ENCODE measurements around the gene SLC25A21. TPM values are rescaled to one million over a fixed set of nuclear protein-coding genes. Genes with fewer than 3 reads are reported as not detected.

Gene SLC25A21
- polyA plus RNA-seq, 2 donors, result 0.53 to 0.74 TPM

DNA sequence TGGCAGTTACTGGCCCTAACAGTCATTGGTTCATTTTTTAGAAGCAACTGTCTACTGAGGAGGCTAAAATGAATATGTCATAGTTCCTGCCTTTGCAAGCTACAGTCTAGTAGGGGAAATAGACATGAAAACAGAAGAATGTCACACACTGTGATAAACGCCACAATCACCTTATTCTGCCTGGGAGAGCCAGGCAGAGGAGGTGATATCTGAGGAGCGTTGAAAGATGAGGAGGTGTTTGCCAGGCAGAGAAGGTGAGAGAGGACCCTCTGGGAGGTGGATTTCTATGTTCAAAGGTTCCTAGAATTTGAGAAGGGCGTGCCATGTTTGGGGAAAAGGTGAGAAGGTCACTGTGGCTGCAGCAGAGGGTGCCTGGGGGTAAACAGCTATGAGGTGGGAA, 325.0 kb downstream of the SLC25A21 start:
- Histone ChIP-seq H3K9me3 (ENCODE audit: control insufficient read depth in 2 of 2, insufficient read depth in 1 of 2, low read depth in 1 of 2, low read length in 1 of 2) (no peaks in the 10 kb centered on the region), H3K27ac (ENCODE audit: low read depth in 2 of 2, low read length in 1 of 2) (no peak overlapping the region), H3K36me3 (ENCODE audit: control insufficient read depth in 2 of 2, insufficient read depth in 2 of 2, low read length in 1 of 2) (no peaks in the 10 kb centered on the region), H3K27me3 (ENCODE audit: control insufficient read depth in 1 of 2, insufficient read depth in 2 of 2, low read length in 2 of 2) (no peaks in the 10 kb centered on the region), H3K4me3 (ENCODE audit: low read depth in 1 of 2, low read length in 2 of 2) (no peak overlapping the region), H3K4me1 (ENCODE audit: control insufficient read depth in 2 of 2, insufficient read depth in 2 of 2, low read length in 1 of 2) (peaks cover 0 to 5% of the 10 kb centered on the region in 2 donors)
- WGBS, 2 donors, result 73 to 82% methylated on average over 3 of the region's 3 CpGs

DNA sequence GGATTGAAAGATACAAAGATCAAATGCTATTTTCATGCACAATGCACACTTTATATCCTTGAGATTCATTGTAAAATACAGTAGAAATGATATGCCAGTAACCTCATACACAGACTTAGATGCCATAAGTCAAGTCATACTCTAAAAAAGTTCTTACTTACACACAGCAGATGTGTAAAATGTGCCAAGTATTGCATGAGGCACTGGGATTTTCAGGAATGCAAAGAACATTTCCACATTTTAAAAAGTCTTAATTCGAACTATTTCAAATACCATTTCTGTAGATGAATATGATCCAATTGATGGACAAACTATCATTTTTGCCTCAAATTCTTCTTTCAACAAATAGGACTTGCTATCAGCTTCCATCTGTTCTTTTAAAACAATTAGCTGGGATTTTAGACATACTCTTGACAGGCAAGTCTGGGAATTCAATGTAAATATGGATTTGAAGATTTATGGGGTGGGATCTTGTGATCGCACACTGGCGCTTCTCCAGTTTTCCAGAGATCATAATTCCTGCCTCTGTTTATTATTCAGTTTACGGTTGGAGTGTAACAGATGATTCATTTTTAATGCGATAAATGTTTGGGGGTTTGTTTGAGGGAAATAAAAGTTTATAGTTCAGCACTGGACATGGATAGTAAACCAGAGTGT, 326.9 kb downstream of the SLC25A21 start:
- peaks cover 0 to 5% of the 10 kb centered on the region in 2 donors for H3K4me1 ChIP-seq (ENCODE audit: control insufficient read depth in 2 of 2, insufficient read depth in 2 of 2, low read length in 1 of 2)
- no peaks in the 10 kb centered on the region for H3K9me3 ChIP-seq (ENCODE audit: control insufficient read depth in 2 of 2, insufficient read depth in 1 of 2, low read depth in 1 of 2, low read length in 1 of 2)
- H3K36me3 ChIP-seq (ENCODE audit: control insufficient read depth in 2 of 2, insufficient read depth in 2 of 2, low read length in 1 of 2), result no peaks in the 10 kb centered on the region
- 66 to 76% methylated on average over 5 of the region's 5 CpGs for WGBS, 2 donors
- H3K27ac ChIP-seq (ENCODE audit: low read depth in 2 of 2, low read length in 1 of 2), result no peak overlapping the region
- no peaks in the 10 kb centered on the region for H3K27me3 ChIP-seq (ENCODE audit: control insufficient read depth in 1 of 2, insufficient read depth in 2 of 2, low read length in 2 of 2)
- H3K4me3 ChIP-seq (ENCODE audit: low read depth in 1 of 2, low read length in 2 of 2), result no peak overlapping the region

DNA sequence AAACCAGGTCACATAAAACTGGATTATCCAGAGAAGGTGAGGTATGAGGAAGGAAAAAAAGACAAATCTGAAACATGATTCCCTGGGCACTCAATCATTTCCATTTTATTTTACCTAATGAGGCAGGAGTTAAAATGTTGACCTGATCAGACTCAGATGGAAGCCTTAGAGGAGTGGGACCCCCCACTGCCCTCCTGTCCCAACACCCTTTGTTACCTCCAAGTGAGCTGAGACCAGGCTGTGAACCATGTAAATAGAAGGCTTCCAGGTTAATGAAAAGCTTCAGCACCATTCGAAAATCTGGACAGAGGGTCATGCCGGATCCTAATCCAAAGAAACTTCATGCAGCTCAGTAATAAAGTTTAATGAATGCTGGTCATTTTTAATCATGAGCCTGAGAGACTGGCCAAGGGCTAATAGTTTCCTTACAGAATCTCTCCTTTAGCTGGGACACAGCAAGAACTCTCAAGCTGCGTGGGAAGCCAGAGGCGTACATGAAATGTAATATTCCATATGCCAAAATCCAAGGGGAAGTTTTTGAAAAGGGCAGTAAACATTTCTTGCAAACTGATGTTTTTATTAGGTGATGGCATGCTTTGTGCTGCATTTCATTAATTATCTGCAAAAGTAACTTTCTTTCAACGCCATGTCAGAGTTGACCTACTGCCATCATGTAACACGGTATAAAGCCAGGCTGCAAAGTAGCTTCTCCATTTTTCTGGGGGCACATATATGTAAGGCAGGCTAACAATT, 327.8 kb downstream of the SLC25A21 start:
- H3K27me3 ChIP-seq (ENCODE audit: control insufficient read depth in 1 of 2, insufficient read depth in 2 of 2, low read length in 2 of 2), result no peaks in the 10 kb centered on the region
- no peaks in the 10 kb centered on the region for H3K36me3 ChIP-seq (ENCODE audit: control insufficient read depth in 2 of 2, insufficient read depth in 2 of 2, low read length in 1 of 2)
- H3K4me1 ChIP-seq (ENCODE audit: control insufficient read depth in 2 of 2, insufficient read depth in 2 of 2, low read length in 1 of 2), result peaks cover 0 to 5% of the 10 kb centered on the region in 2 donors
- 66 to 73% methylated on average over 6 of the region's 6 CpGs for WGBS, 2 donors
- no peak overlapping the region for H3K4me3 ChIP-seq (ENCODE audit: low read depth in 1 of 2, low read length in 2 of 2)
- no peak overlapping the region for H3K27ac ChIP-seq (ENCODE audit: low read depth in 2 of 2, low read length in 1 of 2)
- no peaks in the 10 kb centered on the region for H3K9me3 ChIP-seq (ENCODE audit: control insufficient read depth in 2 of 2, insufficient read depth in 1 of 2, low read depth in 1 of 2, low read length in 1 of 2)

DNA sequence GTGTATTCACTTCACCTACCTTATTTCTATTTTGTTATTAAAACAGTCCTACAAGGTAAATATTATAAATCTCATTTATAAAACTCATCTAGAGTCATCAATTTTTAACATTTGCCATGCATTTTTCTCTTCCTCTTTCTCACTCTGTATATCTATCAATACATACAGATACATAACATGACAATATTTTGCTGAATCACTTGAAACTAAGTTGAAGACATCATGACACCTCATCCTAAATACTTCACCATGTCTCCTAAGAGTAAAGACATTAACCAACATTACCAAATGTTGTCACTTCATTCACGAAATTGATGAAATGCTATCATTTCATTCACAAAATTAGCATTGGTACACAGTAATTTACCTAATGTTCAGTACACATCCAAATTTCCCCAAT, 329.0 kb downstream of the SLC25A21 start:
- H3K36me3 ChIP-seq (ENCODE audit: control insufficient read depth in 2 of 2, insufficient read depth in 2 of 2, low read length in 1 of 2), result no peaks in the 10 kb centered on the region
- no peak overlapping the region for H3K4me3 ChIP-seq (ENCODE audit: low read depth in 1 of 2, low read length in 2 of 2)
- no peak overlapping the region for H3K27ac ChIP-seq (ENCODE audit: low read depth in 2 of 2, low read length in 1 of 2)
- H3K9me3 ChIP-seq (ENCODE audit: control insufficient read depth in 2 of 2, insufficient read depth in 1 of 2, low read depth in 1 of 2, low read length in 1 of 2), result no peaks in the 10 kb centered on the region
- peaks cover 0 to 5% of the 10 kb centered on the region in 2 donors for H3K4me1 ChIP-seq (ENCODE audit: control insufficient read depth in 2 of 2, insufficient read depth in 2 of 2, low read length in 1 of 2)
- WGBS, 2 donors, result 73 to 84% methylated on average over 1 of the region's 1 CpG
- H3K27me3 ChIP-seq (ENCODE audit: control insufficient read depth in 1 of 2, insufficient read depth in 2 of 2, low read length in 2 of 2), result no peaks in the 10 kb centered on the region

DNA sequence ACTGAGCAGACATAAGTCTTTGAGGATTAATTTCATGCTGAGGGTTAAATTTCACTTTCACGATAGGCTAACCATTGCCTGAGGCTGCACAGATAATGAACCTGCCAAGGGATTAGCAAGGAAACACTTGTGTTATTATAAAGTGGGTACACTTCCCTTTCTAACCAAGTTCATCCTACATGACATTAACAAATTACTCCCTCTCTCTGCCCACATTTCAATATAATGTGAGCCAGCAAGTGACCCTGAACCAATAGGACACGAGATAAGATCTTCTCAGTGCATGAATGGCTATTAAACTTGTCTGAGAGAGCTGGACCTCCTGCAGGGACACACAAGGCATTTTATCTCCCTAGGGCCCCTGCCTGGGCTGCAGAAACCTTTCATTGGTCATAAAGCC, 337.3 kb downstream of the SLC25A21 start:
- Histone ChIP-seq H3K27ac (ENCODE audit: low read depth in 2 of 2, low read length in 1 of 2) (no peak overlapping the region), H3K4me1 (ENCODE audit: control insufficient read depth in 2 of 2, insufficient read depth in 2 of 2, low read length in 1 of 2) (no peaks in the 10 kb centered on the region), H3K27me3 (ENCODE audit: control insufficient read depth in 1 of 2, insufficient read depth in 2 of 2, low read length in 2 of 2) (no peaks in the 10 kb centered on the region), H3K36me3 (ENCODE audit: control insufficient read depth in 2 of 2, insufficient read depth in 2 of 2, low read length in 1 of 2) (no peaks in the 10 kb centered on the region), H3K4me3 (ENCODE audit: low read depth in 1 of 2, low read length in 2 of 2) (no peak overlapping the region), H3K9me3 (ENCODE audit: control insufficient read depth in 2 of 2, insufficient read depth in 1 of 2, low read depth in 1 of 2, low read length in 1 of 2) (no peaks in the 10 kb centered on the region)
- WGBS, 2 donors, result 23 to 25% methylated on average over 2 of the region's 2 CpGs

DNA sequence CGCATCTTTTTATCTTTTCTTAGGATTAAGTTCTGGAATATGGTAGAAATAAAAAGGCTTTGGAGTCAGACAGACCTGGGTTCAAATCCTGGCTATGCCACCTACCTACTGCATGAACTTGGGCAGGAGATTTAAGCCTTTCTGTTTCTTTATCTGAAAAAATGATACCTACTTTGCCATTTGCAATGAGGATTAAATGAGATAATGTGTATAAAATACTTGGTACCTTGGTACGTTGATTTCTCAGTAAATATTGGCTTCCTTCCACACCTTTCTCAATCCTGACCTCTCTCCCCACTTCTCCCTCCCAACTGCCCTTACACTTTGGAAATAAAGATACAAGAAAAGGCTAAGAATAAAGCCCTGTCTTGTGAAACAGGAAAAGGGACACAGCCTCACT, 338.1 kb downstream of the SLC25A21 start:
- Histone ChIP-seq H3K27me3 (ENCODE audit: control insufficient read depth in 1 of 2, insufficient read depth in 2 of 2, low read length in 2 of 2) (no peaks in the 10 kb centered on the region), H3K27ac (ENCODE audit: low read depth in 2 of 2, low read length in 1 of 2) (no peak overlapping the region), H3K4me1 (ENCODE audit: control insufficient read depth in 2 of 2, insufficient read depth in 2 of 2, low read length in 1 of 2) (no peaks in the 10 kb centered on the region), H3K9me3 (ENCODE audit: control insufficient read depth in 2 of 2, insufficient read depth in 1 of 2, low read depth in 1 of 2, low read length in 1 of 2) (no peaks in the 10 kb centered on the region), H3K36me3 (ENCODE audit: control insufficient read depth in 2 of 2, insufficient read depth in 2 of 2, low read length in 1 of 2) (no peaks in the 10 kb centered on the region), H3K4me3 (ENCODE audit: low read depth in 1 of 2, low read length in 2 of 2) (no peak overlapping the region)
- 69 to 71% methylated on average over 2 of the region's 2 CpGs for WGBS, 2 donors

DNA sequence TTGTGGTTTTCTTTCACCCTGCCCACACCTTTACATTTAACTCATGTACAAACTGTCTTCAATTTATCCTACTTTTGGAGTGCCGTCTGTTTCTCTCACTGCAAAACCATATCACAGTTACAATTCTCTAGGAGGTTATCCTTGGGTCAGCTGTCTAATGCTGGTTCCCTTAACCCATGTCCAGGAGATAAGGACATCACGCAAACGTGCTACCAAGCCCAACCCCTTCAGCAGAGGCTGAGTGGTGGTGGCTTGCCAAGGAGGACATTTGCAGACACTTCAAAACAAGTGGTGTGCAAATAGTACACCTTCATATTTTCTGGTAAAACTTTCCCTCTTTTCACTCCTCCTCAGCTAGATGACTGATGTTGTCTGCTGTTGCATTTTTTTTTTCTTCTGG, 342.9 kb downstream of the SLC25A21 start:
- Histone ChIP-seq H3K4me1 (ENCODE audit: control insufficient read depth in 2 of 2, insufficient read depth in 2 of 2, low read length in 1 of 2) (no peaks in the 10 kb centered on the region), H3K36me3 (ENCODE audit: control insufficient read depth in 2 of 2, insufficient read depth in 2 of 2, low read length in 1 of 2) (no peaks in the 10 kb centered on the region), H3K9me3 (ENCODE audit: control insufficient read depth in 2 of 2, insufficient read depth in 1 of 2, low read depth in 1 of 2, low read length in 1 of 2) (no peaks in the 10 kb centered on the region), H3K27me3 (ENCODE audit: control insufficient read depth in 1 of 2, insufficient read depth in 2 of 2, low read length in 2 of 2) (no peaks in the 10 kb centered on the region), H3K4me3 (ENCODE audit: low read depth in 1 of 2, low read length in 2 of 2) (no peak overlapping the region), H3K27ac (ENCODE audit: low read depth in 2 of 2, low read length in 1 of 2) (no peak overlapping the region)
- WGBS, 2 donors, result 72 to 73% methylated on average over 3 of the region's 3 CpGs

DNA sequence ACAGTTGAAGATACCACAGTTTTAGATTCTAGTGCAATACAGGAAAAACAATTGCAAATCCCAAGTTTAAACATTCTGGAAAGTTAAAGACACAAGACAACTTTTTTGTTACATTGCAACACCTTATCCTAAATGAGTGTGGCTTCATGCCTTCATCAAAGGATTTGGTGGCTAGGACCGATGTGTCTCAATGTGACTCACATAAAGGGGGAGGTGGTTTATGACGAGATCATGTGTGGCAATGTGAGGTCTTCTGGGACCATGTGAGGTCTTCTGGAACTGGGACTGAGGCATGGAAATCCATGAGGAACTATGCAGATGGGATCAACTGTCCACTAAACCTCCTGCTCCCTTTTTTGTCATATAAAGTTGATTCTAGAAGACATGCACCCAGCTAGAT, 344.5 kb downstream of the SLC25A21 start:
- 0 to 25% methylated on average over 2 of the region's 2 CpGs for WGBS, 2 donors
- H3K27ac ChIP-seq (ENCODE audit: low read depth in 2 of 2, low read length in 1 of 2), result no peak overlapping the region

DNA sequence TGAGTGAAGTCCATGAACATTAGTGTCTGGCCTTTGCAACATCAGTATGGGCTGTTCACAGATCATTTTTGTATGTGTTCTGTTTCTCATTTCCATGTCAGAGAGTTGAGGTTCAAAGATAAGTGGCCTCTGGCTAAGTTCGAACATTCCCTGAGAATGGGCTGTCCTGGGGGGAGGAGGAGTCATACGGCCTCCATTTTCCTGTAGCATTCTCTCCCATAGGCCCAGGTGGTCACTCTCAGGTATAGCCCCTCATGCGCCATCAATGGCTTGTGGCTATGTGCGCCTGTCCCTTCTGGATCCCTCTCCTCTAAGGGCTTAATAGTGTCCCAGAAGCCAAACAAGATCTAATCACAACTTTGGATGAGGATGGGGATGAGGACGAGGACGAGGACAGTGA, 345.8 kb downstream of the SLC25A21 start:
- no peak overlapping the region for H3K27ac ChIP-seq (ENCODE audit: low read depth in 2 of 2, low read length in 1 of 2)

More for the DNA sequence above, 344.5 kb downstream of the SLC25A21 start:
- H3K36me3 ChIP-seq (ENCODE audit: control insufficient read depth in 2 of 2, insufficient read depth in 2 of 2, low read length in 1 of 2), result no peaks in the 10 kb centered on the region
- H3K27me3 ChIP-seq (ENCODE audit: control insufficient read depth in 1 of 2, insufficient read depth in 2 of 2, low read length in 2 of 2), result no peaks in the 10 kb centered on the region
- no peaks in the 10 kb centered on the region for H3K4me1 ChIP-seq (ENCODE audit: control insufficient read depth in 2 of 2, insufficient read depth in 2 of 2, low read length in 1 of 2)
- H3K9me3 ChIP-seq (ENCODE audit: control insufficient read depth in 2 of 2, insufficient read depth in 1 of 2, low read depth in 1 of 2, low read length in 1 of 2), result no peaks in the 10 kb centered on the region
- H3K4me3 ChIP-seq (ENCODE audit: low read depth in 1 of 2, low read length in 2 of 2), result no peak overlapping the region

DNA sequence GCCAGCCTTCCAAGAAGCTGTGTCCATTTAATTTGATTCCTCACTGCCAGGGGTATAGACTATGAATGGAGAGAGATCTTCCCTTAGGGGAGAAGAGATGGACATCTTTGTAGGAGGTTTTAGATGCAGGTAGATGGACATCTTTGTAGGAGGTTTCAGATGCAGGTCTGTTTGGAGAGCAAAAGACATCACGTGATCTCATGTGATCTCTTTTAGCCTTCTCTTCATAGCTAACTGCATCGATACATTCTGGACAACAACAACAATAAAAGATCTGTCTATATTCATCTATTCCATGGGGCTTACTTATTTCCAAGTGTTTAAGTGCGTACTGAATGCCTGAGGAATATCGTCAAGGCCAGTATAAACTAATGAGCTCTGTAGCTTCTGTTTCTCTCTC, 347.6 kb downstream of the SLC25A21 start:
- Histone ChIP-seq H3K4me1 (ENCODE audit: control insufficient read depth in 2 of 2, insufficient read depth in 2 of 2, low read length in 1 of 2) (no peaks in the 10 kb centered on the region), H3K4me3 (ENCODE audit: low read depth in 1 of 2, low read length in 2 of 2) (no peak overlapping the region), H3K27ac (ENCODE audit: low read depth in 2 of 2, low read length in 1 of 2) (no peak overlapping the region), H3K27me3 (ENCODE audit: control insufficient read depth in 1 of 2, insufficient read depth in 2 of 2, low read length in 2 of 2) (no peaks in the 10 kb centered on the region), H3K36me3 (ENCODE audit: control insufficient read depth in 2 of 2, insufficient read depth in 2 of 2, low read length in 1 of 2) (no peaks in the 10 kb centered on the region), H3K9me3 (ENCODE audit: control insufficient read depth in 2 of 2, insufficient read depth in 1 of 2, low read depth in 1 of 2, low read length in 1 of 2) (no peaks in the 10 kb centered on the region)
- 92 to 93% methylated on average over 4 of the region's 4 CpGs for WGBS, 2 donors

More for the DNA sequence above, 345.8 kb downstream of the SLC25A21 start:
- WGBS, 2 donors, result 84 to 87% methylated on average over 6 of the region's 6 CpGs
- no peaks in the 10 kb centered on the region for H3K4me1 ChIP-seq (ENCODE audit: control insufficient read depth in 2 of 2, insufficient read depth in 2 of 2, low read length in 1 of 2)
- H3K4me3 ChIP-seq (ENCODE audit: low read depth in 1 of 2, low read length in 2 of 2), result no peak overlapping the region
- H3K9me3 ChIP-seq (ENCODE audit: control insufficient read depth in 2 of 2, insufficient read depth in 1 of 2, low read depth in 1 of 2, low read length in 1 of 2), result no peaks in the 10 kb centered on the region
- no peaks in the 10 kb centered on the region for H3K27me3 ChIP-seq (ENCODE audit: control insufficient read depth in 1 of 2, insufficient read depth in 2 of 2, low read length in 2 of 2)
- no peaks in the 10 kb centered on the region for H3K36me3 ChIP-seq (ENCODE audit: control insufficient read depth in 2 of 2, insufficient read depth in 2 of 2, low read length in 1 of 2)

All from esophagus (tissue), 2 donors.